SK-N-SH treated with all-trans-retinoic acid at 6 μM for 48 hours (cell line): Measurements from ENCODE around the gene BRAT1.

Experiments used
- ATAC-seq: fragments of 200-7000 bp; cut with Tn5 transposase; 3 replicates; pipeline ENCODE4 v1.9.1; 2020; ENCODE audit warnings: mild to moderate bottlenecking, moderate library complexity
- ARNTL ChIP-seq: fragments of 450-650 bp; formaldehyde crosslinking; IDR thresholded peaks from 2 replicates; pipeline ENCODE4 v1.5.0; 2020; ENCODE audit warnings: low read depth, mild to moderate bottlenecking, moderate library complexity, borderline replicate concordance
- BACH2 ChIP-seq: fragments of 250-450 bp; sonication (Bioruptor Pico); IDR thresholded peaks from 2 replicates; pipeline ENCODE4 v1.9.0; 2021; ENCODE audit warnings: mild to moderate bottlenecking, borderline replicate concordance
- CSDC2 ChIP-seq: fragments of 250-450 bp; sonication (Bioruptor Pico); IDR thresholded peaks from 2 replicates; pipeline ENCODE4 v1.5.0; 2020; ENCODE audit warnings: mild to moderate bottlenecking, moderate library complexity
- ESRRG ChIP-seq: fragments of 250-450 bp; sonication (Bioruptor Pico); IDR thresholded peaks from 2 replicates; pipeline ENCODE4 v1.6.1; 2021; ENCODE audit warnings: mild to moderate bottlenecking
- ISL1 ChIP-seq: fragments of 250-450 bp; sonication (Bioruptor Pico); IDR thresholded peaks from 2 replicates; pipeline ENCODE4 v2.1.2; 2022; ENCODE audit warnings: mild to moderate bottlenecking, moderate library complexity
- OSR1 ChIP-seq: fragments of 250-450 bp; sonication (Bioruptor Pico); IDR thresholded peaks from 2 replicates; pipeline ENCODE4 v1.8.0; 2022; ENCODE audit warnings: moderate library complexity, mild to moderate bottlenecking, inconsistent platforms
- RARB ChIP-seq: fragments of 250-450 bp; sonication (Bioruptor Pico); IDR thresholded peaks from 2 replicates; pipeline ENCODE4 v1.8.0; 2021; ENCODE audit warnings: mild to moderate bottlenecking, moderate library complexity
- SNAI2 ChIP-seq: fragments of 250-450 bp; sonication (Bioruptor Pico); IDR thresholded peaks from 2 replicates; pipeline ENCODE4 v1.5.0; 2020; ENCODE audit warnings: mild to moderate bottlenecking, moderate library complexity
- ZC3H10 ChIP-seq: fragments of 250-450 bp; sonication (Bioruptor Pico); IDR thresholded peaks from 2 replicates; pipeline ENCODE4 v1.5.1; 2021; ENCODE audit warnings: mild to moderate bottlenecking, moderate library complexity
- ZFP3 ChIP-seq: fragments of 250-450 bp; sonication (Bioruptor Pico); IDR thresholded peaks from 2 replicates; pipeline ENCODE4 v1.5.0; 2020; ENCODE audit warnings: mild to moderate bottlenecking, moderate library complexity
- ZFP30 ChIP-seq: fragments of 450-650 bp; formaldehyde crosslinking; IDR thresholded peaks from 2 replicates; pipeline ENCODE4 v1.5.0; 2022; ENCODE audit warnings: mild to moderate bottlenecking, moderate library complexity
- ZNF565 ChIP-seq: fragments of 450-650 bp; formaldehyde crosslinking; conservative IDR thresholded peaks from 2 replicates; pipeline ENCODE4 v1.5.0; 2020; ENCODE audit warnings: low read depth, mild to moderate bottlenecking, moderate library complexity
- ZNF70 ChIP-seq: fragments of 450-650 bp; formaldehyde crosslinking; IDR thresholded peaks from 2 replicates; pipeline ENCODE4 v1.5.0; 2020; ENCODE audit warnings: mild to moderate bottlenecking, moderate library complexity
- ZNF8 ChIP-seq: fragments of 450-650 bp; formaldehyde crosslinking; IDR thresholded peaks from 2 replicates; pipeline ENCODE4 v1.5.0; 2020; ENCODE audit warnings: mild to moderate bottlenecking, moderate library complexity
- TF ChIP-seq, protein P1 (sequence below): fragments of 250-450 bp; sonication (Bioruptor Pico); IDR thresholded peaks from 2 replicates; pipeline ENCODE4 v1.8.0; 2020; ENCODE audit warnings: mild to moderate bottlenecking, moderate library complexity, borderline replicate concordance
- TF ChIP-seq, protein P2 (sequence below): fragments of 250-450 bp; sonication (Bioruptor Pico); IDR thresholded peaks from 2 replicates; pipeline ENCODE4 v1.5.0; 2020; ENCODE audit warnings: mild to moderate bottlenecking, moderate library complexity
- TF ChIP-seq, protein P3 (sequence below): fragments of 250-450 bp; sonication (Bioruptor Pico); IDR thresholded peaks from 2 replicates; pipeline ENCODE4 v1.5.1; 2020; ENCODE audit warnings: low read depth, mild to moderate bottlenecking, moderate library complexity
- TF ChIP-seq, protein P4 (sequence below): fragments of 250-450 bp; sonication (Bioruptor Pico); IDR thresholded peaks from 2 replicates; pipeline ENCODE4 v1.8.0; 2021; ENCODE audit warnings: low read depth, mild to moderate bottlenecking, moderate library complexity, borderline replicate concordance
- TF ChIP-seq, protein P5 (sequence below): fragments of 250-450 bp; sonication (Bioruptor Pico); IDR thresholded peaks from 2 replicates; pipeline ENCODE4 v1.5.1; 2021; ENCODE audit warnings: mild to moderate bottlenecking, moderate library complexity

Gene BRAT1

DNA sequence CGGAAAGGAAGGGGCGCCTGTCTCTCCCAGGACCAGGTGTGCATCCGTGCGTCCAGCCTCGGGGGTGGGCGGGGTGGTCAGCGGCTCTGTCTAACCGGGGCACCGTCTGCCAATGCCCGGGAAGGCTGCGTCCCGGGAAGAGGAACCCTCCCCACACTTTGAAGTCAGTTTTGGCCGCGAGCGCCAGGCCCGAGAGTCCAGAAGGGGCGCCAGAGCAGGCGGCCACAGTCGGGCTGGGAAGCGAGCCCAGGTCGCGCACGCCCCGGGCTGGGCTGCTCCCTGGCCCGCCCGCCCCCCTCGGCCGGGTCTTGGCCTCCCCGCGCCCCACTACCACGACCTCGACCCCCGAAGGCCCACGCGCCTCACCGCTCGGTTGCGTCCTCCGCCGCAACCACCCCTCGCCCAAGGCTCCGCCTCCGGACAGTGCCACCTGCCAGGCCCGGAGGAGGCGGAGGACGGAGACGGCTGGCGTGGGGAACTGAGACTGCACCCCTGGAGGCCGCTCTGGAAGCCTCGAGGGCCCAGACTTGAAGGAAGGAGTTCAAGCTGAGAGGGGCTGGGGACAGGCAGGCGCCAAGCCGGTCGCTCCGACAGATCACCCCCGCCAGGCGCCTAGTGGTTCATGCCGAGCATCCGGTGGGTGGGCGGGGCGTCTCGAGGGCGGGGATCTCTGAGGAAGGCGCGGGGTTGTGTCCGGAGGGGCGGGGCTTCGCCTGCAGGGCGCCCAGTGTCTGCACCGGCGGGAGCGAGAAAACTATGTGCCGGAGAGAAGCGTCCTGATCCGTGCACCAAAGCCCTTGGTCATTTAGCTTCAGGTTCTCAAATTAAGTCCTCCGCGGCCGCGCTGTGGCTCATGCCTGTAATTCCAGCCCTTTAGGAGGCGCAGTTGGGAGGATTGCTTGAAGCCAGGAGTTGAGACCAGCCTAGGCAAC, at the start of gene BRAT1:
Gene BRAT1 (minus strand): TSS at position 404 of the 932 bp plus-strand sequence. CDS start 1,093 bp downstream, outside the sequence.
- TF ChIP-seq CSDC2 (CRISPR knock-in tag) (no peak), ZNF70 (CRISPR knock-in tag) (no peak), ZC3H10 (CRISPR knock-in tag) (no peak), OSR1 (CRISPR knock-in tag) (no peak), ARNTL (CRISPR knock-in tag) (no peak), ISL1 (CRISPR knock-in tag) (no peak)
- TF ChIP-seq, protein P1, sequence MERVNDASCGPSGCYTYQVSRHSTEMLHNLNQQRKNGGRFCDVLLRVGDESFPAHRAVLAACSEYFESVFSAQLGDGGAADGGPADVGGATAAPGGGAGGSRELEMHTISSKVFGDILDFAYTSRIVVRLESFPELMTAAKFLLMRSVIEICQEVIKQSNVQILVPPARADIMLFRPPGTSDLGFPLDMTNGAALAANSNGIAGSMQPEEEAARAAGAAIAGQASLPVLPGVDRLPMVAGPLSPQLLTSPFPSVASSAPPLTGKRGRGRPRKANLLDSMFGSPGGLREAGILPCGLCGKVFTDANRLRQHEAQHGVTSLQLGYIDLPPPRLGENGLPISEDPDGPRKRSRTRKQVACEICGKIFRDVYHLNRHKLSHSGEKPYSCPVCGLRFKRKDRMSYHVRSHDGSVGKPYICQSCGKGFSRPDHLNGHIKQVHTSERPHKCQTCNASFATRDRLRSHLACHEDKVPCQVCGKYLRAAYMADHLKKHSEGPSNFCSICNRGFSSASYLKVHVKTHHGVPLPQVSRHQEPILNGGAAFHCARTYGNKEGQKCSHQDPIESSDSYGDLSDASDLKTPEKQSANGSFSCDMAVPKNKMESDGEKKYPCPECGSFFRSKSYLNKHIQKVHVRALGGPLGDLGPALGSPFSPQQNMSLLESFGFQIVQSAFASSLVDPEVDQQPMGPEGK (CRISPR knock-in tag): no peak
- TF ChIP-seq, protein P2, sequence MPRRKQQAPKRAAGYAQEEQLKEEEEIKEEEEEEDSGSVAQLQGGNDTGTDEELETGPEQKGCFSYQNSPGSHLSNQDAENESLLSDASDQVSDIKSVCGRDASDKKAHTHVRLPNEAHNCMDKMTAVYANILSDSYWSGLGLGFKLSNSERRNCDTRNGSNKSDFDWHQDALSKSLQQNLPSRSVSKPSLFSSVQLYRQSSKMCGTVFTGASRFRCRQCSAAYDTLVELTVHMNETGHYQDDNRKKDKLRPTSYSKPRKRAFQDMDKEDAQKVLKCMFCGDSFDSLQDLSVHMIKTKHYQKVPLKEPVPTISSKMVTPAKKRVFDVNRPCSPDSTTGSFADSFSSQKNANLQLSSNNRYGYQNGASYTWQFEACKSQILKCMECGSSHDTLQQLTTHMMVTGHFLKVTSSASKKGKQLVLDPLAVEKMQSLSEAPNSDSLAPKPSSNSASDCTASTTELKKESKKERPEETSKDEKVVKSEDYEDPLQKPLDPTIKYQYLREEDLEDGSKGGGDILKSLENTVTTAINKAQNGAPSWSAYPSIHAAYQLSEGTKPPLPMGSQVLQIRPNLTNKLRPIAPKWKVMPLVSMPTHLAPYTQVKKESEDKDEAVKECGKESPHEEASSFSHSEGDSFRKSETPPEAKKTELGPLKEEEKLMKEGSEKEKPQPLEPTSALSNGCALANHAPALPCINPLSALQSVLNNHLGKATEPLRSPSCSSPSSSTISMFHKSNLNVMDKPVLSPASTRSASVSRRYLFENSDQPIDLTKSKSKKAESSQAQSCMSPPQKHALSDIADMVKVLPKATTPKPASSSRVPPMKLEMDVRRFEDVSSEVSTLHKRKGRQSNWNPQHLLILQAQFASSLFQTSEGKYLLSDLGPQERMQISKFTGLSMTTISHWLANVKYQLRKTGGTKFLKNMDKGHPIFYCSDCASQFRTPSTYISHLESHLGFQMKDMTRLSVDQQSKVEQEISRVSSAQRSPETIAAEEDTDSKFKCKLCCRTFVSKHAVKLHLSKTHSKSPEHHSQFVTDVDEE: no peak

DNA sequence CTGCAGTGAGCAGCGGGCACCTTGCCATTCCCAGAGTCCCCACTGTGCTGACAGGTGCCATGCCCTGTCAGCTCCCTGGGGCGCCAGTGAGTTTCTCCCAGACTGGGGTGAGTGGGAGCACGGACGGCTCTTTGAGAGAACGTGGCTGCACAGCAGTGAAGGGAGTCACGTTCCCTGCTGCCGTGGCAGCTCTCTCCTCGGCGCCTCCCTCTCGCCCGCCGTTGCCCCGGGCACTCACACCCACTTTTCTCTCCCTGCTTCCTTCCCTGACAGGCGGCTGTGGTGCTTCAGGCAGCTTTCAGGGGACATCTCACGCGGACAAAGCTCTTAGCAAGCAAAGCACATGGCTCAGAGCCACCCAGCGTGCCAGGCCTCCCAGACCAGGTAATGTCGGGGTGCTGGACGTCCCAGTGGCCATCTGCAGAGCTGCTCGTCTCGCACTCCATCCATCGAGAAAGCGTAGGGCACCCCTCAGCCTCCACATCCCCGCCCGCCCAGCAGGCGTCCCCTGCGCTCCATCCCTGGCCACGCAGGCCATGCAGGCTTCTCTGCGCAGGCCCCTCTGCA, 49.4 kb upstream of the BRAT1 start:
- TF ChIP-seq SNAI2 (CRISPR knock-in tag) (no peak), ZFP30 (CRISPR knock-in tag) (no peak), BACH2 (no peak), ESRRG (CRISPR knock-in tag) (no peak), ZNF70 (CRISPR knock-in tag) (no peak), ISL1 (CRISPR knock-in tag) (no peak), ZC3H10 (CRISPR knock-in tag) (no peak), ARNTL (CRISPR knock-in tag) (no peak)
- TF ChIP-seq, protein P2: no peak
- TF ChIP-seq, protein P3, sequence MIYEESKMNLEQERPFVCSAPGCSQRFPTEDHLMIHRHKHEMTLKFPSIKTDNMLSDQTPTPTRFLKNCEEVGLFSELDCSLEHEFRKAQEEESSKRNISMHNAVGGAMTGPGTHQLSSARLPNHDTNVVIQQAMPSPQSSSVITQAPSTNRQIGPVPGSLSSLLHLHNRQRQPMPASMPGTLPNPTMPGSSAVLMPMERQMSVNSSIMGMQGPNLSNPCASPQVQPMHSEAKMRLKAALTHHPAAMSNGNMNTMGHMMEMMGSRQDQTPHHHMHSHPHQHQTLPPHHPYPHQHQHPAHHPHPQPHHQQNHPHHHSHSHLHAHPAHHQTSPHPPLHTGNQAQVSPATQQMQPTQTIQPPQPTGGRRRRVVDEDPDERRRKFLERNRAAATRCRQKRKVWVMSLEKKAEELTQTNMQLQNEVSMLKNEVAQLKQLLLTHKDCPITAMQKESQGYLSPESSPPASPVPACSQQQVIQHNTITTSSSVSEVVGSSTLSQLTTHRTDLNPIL: no peak
- TF ChIP-seq, protein P1 (CRISPR knock-in tag): no peak

More for the DNA sequence above, at the start of gene BRAT1:
- peak; percentile 92 for ATAC-seq

DNA sequence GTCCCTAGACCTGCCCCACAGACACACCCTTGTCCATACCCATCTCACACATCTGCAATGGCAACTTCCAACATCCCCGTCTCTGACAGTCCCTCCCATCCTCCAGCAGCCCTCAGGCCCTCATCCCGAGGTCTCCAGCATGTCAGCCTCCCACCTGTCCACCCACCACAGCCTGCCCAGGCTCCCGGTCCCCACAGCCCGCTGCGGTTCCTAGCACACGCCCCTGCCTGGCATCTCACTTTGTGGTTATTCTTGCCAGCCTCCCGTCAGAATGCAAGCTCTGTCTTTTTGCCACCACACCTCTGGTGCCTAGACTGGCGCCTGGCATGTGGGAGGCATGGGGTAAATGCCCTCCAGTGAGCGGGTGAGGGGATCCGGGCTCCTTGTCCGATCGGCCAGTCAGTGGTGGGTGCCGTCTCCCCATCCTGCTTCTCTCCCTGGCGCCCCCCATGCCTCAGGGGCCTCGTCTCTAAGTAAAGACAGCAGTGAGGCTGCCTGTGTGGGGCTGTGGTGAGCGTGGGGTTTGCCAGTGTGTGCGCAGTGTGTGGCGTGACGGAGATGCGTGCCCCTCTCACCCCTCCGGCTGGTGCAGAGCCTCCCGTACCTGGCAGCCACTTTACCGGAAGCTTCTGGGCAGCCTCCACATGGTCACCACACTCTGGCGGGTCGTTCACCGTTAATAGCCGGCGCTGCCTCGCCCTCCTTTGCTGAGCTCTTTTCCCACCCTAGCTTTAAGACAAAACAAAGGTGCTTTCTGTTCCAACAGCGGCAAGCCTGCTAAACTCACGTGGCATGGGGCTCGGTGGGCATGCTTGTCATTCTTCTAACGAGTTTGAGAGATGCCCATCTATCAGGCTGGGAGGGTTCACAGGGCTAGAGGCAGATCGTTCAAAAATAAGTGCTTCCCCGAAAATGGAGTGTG, 48.0 kb upstream of the BRAT1 start:
- no peak for ATAC-seq
- TF ChIP-seq, protein P4, sequence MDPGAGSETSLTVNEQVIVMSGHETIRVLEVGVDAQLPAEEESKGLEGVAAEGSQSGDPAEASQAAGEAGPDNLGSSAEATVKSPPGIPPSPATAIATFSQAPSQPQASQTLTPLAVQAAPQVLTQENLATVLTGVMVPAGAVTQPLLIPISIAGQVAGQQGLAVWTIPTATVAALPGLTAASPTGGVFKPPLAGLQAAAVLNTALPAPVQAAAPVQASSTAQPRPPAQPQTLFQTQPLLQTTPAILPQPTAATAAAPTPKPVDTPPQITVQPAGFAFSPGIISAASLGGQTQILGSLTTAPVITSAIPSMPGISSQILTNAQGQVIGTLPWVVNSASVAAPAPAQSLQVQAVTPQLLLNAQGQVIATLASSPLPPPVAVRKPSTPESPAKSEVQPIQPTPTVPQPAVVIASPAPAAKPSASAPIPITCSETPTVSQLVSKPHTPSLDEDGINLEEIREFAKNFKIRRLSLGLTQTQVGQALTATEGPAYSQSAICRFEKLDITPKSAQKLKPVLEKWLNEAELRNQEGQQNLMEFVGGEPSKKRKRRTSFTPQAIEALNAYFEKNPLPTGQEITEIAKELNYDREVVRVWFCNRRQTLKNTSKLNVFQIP: no peak
- no peak for TF ChIP-seq ZNF565 (CRISPR knock-in tag)
- TF ChIP-seq ZC3H10 (CRISPR knock-in tag): no peak
- no peak for TF ChIP-seq RARB (CRISPR knock-in tag)
- TF ChIP-seq ZNF70 (CRISPR knock-in tag): no peak
- no peak for TF ChIP-seq ZFP3 (CRISPR knock-in tag)
- TF ChIP-seq, protein P5, sequence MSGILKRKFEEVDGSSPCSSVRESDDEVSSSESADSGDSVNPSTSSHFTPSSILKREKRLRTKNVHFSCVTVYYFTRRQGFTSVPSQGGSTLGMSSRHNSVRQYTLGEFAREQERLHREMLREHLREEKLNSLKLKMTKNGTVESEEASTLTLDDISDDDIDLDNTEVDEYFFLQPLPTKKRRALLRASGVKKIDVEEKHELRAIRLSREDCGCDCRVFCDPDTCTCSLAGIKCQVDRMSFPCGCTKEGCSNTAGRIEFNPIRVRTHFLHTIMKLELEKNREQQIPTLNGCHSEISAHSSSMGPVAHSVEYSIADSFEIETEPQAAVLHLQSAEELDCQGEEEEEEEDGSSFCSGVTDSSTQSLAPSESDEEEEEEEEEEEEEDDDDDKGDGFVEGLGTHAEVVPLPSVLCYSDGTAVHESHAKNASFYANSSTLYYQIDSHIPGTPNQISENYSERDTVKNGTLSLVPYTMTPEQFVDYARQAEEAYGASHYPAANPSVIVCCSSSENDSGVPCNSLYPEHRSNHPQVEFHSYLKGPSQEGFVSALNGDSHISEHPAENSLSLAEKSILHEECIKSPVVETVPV (CRISPR knock-in tag): no peak
- TF ChIP-seq ARNTL (CRISPR knock-in tag): no peak
- no peak for TF ChIP-seq ZNF8 (CRISPR knock-in tag)
- no peak for TF ChIP-seq CSDC2 (CRISPR knock-in tag)

More for the DNA sequence above, 49.4 kb upstream of the BRAT1 start:
- ATAC-seq: no peak
